Stimulated activated CD8-positive, alpha-beta memory T cell treated with anti-CD3 and anti-CD28 coated beads, Interleukin-4, amount 100 ng/mL, for 48 hours (primary cell): Measurements from ENCODE around the gene MBD5.

ENCODE experiments used
- DNase-seq: peaks from one replicate; pipeline ENCODE4 v3.0.0-alpha.2; 2020

MBD5 gene

DNA sequence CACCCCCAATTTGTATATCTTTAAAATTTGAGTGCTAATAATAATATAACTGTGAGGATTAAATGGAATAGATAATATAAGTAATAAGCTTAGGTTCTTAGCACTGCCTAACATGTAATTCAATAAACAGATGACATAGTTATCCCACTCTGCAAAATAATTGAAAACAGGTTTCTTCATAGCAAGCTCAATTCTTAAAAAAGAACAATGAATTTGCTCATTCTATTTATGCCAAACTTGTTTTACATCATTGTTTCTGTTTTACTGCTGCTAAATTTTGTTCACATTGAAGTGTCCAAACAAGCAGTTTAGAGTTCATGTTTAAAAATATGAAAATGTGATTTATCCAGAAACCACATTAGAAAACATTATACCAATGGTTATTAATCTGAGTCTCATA is 217.0 kb downstream of the MBD5 start:
- no peak for DNase-seq

DNA sequence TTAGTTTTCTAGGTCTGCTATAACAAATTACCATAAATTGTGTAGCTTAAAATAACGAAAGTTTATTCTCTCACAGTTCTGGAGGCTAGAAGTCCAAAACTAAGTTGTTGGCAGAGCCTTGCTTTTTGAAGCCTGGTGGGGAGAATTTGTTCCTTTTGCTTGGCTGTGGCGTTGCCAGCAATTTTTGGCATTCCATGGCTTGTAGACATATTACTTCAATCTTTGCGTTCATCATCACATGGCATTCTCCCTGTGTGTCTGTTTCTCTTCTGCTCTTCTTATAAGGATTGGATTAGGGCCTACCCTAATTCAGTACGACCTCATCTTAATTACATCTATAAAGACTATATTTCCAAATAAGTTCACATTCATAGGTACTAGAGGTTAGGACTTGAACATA is 217.7 kb downstream of the MBD5 start:
- no peak for DNase-seq

DNA sequence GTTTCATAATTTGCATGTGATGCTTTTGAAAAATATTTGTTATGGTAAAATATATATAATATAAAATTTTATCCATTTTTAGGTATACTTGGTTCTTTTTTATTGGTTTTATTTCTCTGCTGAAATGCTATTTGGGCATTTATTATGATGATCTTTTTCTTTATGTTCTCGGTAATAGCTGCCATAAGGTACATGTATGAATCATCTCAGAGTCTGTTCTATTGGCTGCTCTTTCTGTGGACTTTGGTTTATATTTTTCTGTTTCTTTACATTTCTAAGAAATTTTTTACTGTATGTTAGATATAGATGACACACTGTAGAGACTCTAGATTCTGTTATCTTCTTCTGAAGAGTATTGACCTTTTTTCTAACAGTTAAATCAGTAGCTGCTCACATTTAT is 219.9 kb downstream of the MBD5 start:
- no peak for DNase-seq

DNA sequence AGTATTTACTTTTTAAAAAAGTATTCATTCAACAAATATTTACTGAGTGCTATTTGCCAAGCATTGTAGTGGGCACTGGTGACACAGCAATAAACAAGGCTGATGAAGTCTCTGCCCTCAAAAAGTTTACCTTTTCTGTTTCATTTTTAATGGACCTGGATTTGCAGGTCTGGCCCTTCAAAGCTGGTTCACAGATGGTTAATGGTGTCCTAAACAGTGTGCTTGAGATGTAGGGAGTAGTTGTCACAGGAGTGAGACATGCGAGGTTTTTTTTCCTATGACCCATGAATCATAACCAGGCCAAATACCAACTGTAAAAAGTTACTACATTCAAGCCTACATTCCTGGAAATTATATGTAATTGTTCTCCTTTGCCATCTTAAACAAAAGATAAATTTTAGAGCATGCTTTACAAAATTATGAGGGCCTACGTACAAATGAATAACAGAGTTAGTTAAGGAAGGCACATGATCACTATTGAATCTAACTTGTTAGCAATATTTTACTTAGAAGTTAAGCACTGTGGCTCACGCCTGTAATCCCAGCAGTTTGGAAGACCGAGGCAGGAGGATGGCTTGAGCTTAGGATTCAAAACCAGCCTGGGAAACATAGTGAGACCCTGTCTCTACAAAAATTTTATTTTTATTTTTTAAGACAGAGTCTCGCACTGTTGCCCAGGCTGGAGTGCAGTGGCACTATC is 223.9 kb downstream of the MBD5 start:
- no peak for DNase-seq

DNA sequence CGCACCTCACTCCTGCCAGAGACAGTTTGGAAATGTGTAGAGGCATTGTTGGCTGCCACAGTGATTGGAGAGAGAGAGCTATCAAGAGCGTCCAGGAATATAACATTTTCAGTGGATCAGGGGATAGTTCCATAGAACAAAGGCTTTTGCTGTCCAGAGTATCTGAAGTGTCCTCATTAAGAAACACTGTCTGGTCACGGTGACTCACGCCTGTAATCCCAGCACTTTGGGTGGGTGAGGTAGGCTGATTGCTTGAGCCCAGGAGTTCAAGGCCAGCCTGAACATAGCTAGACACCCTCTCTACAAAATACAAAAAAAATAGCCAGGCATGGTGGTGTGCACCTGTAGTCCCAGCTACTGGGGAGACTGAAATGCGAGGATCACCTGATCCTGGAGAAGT is 231.1 kb downstream of the MBD5 start:
- no peak for DNase-seq

DNA sequence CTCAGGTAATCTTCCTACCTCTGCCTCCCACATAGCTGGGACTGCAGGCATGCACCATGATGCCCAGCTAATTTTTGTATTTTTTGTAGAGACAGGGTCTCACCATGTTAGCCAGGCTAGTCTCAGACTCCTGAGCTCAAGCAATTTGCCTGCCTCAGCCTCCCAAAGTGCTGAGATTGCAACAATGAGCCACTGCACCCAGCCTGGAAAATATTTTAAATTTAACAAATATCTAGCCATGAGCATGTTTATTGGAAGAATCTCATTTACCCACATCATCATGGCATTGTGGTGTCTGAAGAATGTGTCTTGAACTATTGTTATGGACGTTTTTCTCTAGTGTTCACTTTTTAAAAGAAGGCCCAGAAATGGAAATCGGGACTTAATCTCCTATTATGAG is 231.8 kb downstream of the MBD5 start:
- DNase-seq = no peak

DNA sequence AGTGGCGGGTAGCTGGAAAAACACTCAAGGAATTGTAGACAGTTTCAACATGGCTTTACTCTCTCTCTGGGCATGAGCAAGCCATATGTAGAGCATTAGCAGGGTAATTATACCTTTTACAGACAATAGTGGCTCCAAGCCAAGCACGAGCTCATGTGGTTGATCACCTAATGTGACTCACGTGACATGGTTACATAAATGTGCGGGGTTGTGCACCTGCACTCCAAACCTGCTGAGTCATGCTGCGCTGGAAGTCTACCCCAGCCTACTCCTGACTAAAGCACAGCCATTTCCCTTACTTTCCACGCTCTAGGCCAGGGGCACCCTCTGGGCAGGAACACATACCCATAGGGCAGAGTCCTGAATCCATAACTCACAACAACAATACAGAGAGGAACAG is 232.8 kb downstream of the MBD5 start:
- no peak for DNase-seq

DNA sequence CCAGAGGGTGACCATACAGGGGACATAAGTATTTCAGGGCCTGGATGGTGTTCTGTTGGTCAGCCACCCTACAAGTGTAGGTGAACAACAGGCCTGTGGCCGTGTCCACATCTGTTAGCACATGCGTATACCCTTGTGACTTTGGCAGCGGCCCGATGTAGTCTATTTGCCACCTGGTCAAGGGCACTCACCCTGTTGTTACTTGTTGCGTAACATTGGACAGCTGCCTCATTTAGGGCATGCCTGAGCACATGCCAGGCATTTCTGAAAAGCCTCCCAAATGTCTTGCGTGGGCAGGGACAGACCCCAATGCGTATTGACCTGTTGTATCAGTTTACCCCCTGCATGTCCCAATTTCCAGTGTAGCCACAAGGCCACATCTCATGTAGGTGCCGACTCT is 235.0 kb downstream of the MBD5 start:
- DNase-seq = no peak

DNA sequence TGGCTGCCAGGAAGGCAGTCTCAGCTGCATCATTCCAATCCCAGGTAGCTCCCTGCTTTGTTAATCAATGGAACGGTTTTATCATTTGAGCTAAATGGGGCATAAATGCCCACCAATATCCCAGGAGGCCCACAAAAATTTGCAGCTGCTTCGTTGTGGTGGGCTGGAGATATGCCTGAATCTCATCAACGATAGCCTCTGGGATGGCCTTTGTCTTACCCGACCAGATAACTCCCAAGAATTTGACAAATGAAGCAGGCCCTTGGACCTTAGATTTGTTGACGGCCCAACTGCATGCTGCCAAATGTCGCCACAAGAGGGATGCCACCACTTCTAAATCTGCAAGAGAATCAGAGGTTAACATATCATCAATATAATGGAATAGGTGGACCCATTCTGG is 236.4 kb downstream of the MBD5 start:
- no peak for DNase-seq

DNA sequence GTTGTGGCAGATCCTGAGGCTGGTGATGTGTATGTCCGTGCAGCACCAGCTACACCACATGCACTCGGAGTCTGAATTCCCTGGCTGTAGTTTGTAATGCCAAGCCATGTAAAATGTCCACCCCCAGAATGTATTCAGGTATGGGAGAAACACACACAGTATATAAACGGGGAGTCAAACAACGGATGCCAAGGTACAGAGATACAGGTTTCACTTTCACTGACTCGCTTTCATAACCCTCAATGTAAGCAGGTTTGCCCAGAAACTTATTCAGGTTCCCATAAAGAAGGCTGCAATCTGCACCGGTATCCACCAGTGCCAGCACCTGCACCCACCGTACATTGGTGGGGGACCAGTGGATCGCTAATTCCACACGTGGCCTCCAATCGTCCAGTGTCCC is 237.2 kb downstream of the MBD5 start:
- no peak for DNase-seq

DNA sequence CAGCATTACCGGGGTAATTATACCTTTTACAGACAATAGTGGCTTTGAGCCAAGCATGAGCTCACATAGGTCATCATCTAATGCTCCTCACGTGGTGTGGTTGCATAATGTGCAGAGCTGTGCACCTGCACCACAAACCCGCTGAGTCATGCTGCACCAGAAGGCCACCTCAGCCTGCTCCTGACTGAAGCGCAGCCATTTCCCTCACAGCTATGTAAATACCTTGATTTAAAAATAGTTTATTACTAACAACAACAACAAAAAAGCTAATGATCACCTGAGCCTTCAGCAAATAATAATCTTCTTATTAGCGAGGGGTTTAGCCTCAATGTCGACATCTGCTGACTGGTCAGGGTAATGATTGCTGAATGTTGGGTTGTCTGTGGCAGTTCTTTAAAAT is 238.8 kb downstream of the MBD5 start:
- DNase-seq = no peak

DNA sequence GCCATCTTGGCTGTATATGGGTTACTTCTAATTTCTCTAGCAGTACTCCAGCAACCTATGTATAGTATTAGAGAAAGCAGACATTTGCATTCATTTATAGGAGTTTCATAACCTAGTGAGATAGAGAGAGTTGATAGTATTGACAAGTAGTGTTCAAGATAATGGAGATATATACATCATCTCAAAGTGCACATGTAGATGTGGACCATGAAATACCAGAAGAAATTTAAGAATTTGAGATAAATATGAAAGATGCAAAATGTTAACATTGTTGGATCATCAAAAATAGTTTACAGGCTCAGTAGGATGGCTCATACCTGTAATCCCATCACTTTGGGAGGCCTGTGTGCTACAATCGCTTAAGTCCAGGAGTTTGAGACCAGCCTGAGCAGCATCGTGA is 243.0 kb downstream of the MBD5 start:
- no peak for DNase-seq

DNA sequence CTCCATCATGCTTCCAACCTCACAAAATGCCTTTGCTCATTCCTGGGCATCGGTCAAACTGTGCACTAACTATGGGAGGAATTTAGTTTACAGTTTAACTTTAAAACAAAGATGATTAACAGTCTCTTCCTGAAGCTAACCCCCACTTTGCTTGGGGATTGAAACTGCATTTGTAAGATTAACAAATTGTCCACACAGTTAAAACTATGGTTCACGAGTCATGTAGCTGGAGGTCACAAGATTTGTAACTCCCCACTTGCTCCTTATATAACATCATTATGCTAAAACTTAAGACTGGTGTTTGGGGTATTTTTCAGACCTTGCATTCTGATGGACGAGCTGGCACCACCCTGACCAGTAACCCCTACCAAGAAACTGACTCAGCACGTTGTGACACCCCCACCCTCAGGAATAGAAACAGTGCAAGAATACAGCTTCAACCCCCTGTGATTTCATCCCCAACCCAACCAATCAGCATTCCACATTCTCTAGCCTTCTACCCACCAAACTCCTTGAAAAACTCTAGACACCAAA is 252.3 kb downstream of the MBD5 start:
- no peak for DNase-seq

DNA sequence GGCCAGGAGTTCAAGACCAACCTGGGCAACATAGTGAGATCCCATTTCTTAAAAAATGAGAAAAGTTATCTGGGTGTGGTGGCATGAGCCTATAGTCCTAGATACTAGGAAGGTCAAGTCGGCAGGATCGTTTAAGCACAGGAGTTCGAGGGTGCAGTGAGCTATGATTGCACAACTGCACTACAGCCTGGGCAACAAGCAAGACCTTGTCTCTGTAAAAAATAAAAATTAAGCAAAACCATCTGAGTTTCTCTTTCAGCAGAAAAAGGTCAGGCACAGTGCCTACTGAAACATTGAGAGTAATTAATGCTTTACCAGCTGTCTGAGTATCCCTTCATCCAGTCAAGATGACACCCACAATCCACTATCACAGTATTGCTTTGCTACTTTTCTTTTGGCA is 258.3 kb downstream of the MBD5 start:
- no peak for DNase-seq

DNA sequence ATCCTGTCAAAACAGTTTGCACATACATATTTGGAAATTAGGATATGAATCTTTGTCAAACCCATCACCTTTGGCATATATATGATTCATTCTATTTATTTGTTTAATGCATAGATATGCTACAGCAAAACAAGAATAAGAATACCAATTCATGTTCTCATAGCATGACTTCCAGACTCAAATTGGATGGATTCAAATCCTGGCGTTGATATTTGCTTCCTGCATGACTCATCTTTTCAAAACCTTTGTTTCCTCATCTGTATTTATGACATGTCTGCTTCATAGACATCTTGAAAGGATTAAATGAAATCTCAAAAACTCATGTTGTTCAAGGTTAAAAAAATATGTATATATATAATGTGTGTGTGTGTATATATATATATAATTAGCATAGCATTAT is 261.3 kb downstream of the MBD5 start:
- no peak for DNase-seq

DNA sequence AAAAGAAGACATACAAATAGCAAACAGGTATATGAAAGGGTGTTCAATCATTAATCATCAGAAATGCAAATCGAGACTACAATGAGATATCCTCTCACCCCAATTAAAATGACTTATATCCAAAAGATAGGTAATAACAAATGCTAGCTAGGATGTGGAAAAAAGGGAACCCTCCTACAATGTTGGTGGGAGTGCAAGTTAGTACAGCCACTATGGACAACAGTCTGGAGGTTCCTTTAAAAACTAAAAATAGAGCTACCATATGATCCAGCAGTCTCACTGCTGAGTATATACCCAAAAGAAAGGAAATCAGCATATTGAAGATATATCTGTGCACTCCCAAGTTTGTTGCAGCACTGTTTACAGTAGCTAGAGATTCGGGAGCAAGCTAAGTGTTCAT is 271.5 kb downstream of the MBD5 start:
- no peak for DNase-seq

DNA sequence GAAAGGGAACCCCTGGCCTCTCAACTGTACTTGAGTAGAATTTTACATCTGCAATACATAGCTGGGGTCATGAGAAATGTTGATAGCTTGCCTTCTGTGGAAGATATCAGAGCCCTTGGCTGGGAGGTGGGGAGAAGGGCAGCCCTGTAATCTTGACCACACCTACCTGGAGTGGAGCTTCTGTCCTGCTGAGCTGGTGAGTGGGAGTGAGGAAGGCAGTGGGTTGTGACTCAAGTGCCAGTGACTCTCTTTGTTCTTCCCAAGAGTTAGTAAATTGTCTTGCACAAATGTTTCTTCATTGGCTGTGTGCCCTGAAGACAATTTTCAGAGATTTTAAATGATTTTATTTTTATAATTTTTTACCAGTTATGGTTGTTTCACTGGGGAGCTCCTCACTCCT is 277.3 kb downstream of the MBD5 start:
- DNase-seq = no peak

DNA sequence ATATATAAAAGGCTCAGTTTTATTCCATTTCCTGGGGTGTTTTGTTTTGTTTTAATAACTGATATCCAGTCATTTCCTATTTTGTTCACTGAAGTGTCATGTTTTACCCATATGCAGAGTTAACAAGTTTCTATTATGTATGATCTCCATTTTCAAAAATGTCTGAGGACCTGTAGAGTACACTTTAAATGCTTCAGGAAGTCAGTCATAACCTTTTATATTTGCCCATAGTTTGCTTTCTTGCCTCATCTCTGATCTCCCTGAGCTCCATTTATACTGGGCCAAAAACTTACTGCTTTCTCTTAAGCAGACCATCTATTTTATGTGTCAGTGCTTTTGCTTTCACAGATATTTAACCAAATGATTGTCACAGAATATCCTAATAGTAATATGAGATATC is 278.7 kb downstream of the MBD5 start:
- DNase-seq = no peak

DNA sequence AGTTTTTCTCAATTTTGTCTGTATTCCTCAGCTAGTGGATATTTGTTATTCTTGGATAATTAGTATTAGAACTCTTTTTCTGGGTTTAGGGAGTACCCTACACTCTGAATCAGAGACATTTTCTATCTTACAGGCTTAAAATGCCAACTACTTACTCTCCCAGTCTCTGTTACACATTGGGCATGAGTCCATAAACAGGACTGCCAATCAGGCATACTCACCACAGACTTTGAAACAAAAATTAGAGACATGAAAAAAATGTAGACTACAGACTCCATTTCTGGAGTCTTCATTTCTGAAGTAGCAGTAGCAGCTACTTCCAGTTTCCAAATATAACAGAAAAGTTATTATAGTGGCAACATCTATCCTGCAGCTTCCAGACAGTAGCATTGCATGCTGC is 279.7 kb downstream of the MBD5 start:
- DNase-seq = no peak

DNA sequence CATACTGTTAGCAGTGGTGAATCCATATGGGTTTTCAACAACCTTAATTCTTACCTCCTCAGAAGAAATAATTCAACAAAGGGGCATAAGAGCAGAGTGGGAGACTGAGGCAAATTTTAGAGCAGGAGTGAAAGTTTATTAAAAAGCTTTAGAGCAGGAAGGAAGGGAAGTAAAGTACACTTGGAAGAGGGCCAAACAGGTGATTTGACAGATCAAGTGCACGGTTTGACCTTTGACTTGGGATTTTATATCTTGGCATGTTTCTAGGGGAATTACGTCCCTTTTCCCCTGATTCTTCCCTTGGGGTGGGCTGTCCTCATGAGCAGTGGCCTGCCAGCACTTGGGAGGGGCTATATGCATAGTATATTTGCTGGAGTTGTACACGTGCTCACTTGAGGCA is 280.5 kb downstream of the MBD5 start:
- no peak for DNase-seq

DNA sequence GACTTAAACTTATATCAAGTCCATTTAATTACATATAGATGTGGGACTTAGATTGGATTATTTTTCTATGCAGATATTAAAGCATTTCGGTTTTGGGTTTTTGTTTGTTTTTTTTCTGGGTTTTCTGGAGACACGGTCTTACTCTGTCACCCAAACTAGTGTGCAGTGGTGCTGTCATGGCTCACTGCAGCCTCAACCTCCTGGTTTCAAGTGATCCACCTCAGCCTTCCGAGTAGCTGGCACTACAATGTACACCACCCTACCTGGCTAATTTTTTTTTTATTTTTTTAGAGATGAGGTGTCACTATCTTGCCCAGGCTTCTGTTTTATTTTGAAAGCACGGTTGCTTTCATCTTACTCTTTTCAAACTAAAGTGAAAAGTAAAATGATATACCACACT is 281.6 kb downstream of the MBD5 start:
- no peak for DNase-seq

DNA sequence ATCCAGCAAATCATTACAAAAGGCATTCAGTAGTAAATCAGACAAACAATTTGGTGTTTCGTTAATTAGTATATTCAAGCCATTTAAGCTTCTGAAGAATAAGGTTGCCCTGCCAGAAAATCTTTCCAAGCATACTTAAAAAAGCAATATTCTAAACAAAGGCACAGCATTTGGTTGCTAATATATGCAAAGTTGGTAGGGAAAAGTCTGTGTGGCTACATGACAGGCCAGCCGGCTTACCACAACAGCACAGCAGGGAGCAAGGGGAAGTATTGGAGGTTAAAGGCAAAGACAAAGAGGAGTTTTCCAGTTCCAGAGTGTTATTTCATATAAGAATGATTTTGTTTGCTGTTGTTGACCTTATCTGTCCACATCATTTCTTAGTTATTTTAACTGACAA is 282.3 kb downstream of the MBD5 start:
- no peak for DNase-seq

DNA sequence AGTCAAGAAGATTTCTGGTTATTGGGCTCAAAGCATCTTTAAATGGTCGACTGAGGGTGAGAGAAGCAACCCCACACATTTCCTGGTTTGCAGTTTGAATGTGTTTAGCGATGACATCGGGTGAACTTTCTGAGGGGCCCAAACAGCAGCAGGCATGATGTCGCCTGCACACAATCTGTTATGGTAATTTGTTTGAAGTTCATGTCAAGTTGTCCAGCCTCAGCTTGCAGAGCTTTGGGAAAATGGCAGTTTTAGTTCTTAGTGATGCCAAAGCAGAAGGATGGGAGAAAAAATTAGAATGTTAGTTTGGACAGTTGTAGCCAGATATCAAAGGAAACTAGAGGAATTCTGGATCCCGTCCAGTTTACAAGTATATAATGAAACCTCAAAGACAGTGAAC is 284.6 kb downstream of the MBD5 start:
- DNase-seq = no peak

DNA sequence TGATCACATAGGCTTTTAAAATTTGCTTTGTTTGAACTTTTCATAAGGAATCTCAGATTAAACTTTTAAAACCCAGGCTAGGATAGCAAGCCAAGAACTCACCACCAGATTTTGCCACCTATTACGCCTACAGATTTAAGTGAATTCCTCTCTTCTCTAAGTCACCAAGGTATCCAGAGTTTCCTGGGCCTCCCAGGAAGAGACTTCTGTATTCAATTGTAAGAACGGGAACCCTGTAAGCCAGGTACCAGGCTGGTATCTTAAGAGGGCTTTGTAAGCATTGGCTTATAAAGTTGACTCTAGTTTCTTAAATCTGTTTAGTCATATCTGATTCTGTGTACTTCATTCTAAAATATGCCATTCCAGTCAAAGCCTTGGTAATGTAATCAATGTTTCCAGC is 285.1 kb downstream of the MBD5 start:
- DNase-seq = no peak

DNA sequence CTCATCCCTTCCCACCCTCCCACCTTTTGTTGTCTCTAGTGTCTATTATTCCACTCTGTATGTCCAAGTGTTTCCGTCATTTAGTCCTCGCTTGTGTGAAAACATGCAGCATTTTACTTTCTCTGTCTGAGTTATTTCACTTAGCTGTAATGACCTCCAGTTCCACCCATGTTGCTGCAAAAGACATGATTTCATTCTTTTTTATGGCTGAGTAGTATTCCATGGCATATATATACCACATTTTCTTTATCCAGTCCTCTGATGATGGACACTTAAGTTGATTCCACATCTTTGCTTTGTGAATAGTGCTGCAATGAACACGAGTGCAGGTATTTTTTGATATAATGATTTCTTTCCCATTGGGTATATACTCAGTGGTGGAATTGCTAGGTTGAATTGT is 296.7 kb downstream of the MBD5 start:
- DNase-seq = no peak

DNA sequence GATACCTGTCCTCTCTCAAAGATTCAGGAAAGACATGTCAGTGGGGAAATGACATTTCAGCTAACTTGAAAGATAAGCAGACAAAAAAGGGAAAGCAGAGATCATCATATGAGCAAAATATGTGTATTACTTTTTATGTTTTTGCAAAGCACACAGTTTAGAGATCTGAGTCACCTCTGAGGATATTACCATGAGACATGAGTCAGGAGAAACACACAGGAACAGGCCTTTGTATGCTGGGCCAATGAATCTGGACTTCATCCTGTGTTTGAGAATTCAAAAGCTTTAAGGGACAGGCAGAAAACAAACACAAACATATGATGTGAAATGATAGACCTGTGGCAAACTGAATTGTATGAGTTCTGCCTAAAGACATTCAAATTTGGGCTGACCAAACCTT is 317.6 kb downstream of the MBD5 start:
- no peak for DNase-seq
